A549 treated with GW870086 at 1 μM for 4 hours (cell line): ENCODE data around the gene SLC15A3. TPM values are rescaled to one million over a fixed set of nuclear protein-coding genes. Genes with fewer than 3 reads are reported as not detected.

Experiments used
- total RNA-seq: library from RNA; stranded (reverse); fragments of 200-300 nt; extraction: Qiagen RNA extraction; gene quantifications from 5 replicates; pipeline ENCODE4 v1.2.3, GENCODE V29; 2022; ENCODE audit warnings: low read depth

Gene SLC15A3
- not detected in 5 replicates for total RNA-seq

GRCh38 chr11:60951904-60952741 lies at the start of gene SLC15A3:
Gene SLC15A3 (minus strand): TSS chr11:60952176. CDS start chr11:60951551, 625 bp downstream.

GRCh38 chr11:60971520-60971919 lies 19.5 kb upstream of the SLC15A3 start, which contains the start of gene CD6:
Gene CD6 (plus strand): TSS chr11:60971680. CDS start chr11:60971866, 186 bp downstream.

GRCh38 chr11:60924110-60924905 lies 27.7 kb downstream of the SLC15A3 start, which contains the start of gene TMEM132A:
Gene TMEM132A (plus strand): TSS chr11:60924460. CDS start chr11:60924634, 174 bp downstream.

GRCh38 chr11:60913793-60914632 lies 38.0 kb downstream of the SLC15A3 start, which contains the start of gene TMEM109:
Gene TMEM109 (plus strand): TSS chr11:60914158. CDS start chr11:60919694, 5,536 bp downstream.

GRCh38 chr11:60906132-60906972 lies 45.6 kb downstream of the SLC15A3 start, which contains the start of gene PRPF19:
Gene PRPF19 (minus strand): TSS chr11:60906585. CDS start chr11:60906382, 203 bp downstream.

Other genes with a start within 250 kb of the SLC15A3 start
- gene MS4A18, start 227.5 kb downstream of the SLC15A3 start, total RNA-seq = not detected in 5 replicates
- not detected in 5 replicates for gene MS4A15, start 195.3 kb downstream of the SLC15A3 start, total RNA-seq
- not detected in 5 replicates for gene MS4A10, start 166.8 kb downstream of the SLC15A3 start, total RNA-seq
- 88.9 to 115 TPM (median 102 TPM) in 5 replicates for gene CCDC86, start 110.1 kb downstream of the SLC15A3 start, total RNA-seq
- gene PTGDR2, start 96.2 kb downstream of the SLC15A3 start, total RNA-seq = 0.09 to 0.15 TPM (median 0.12 TPM) in 4 of 5 replicates, not detected in the other
- gene ZP1, start 84.6 kb downstream of the SLC15A3 start, total RNA-seq = 0.13 to 0.32 TPM (median 0.29 TPM) in 3 of 5 replicates, not detected in the others
- gene PRPF19, start 45.6 kb downstream of the SLC15A3 start, total RNA-seq = 158 to 193 TPM (median 184 TPM) in 5 replicates
- 110 to 135 TPM (median 132 TPM) in 5 replicates for gene TMEM109, start 38.0 kb downstream of the SLC15A3 start, total RNA-seq
- gene TMEM132A, start 27.7 kb downstream of the SLC15A3 start, total RNA-seq = 89.9 to 141 TPM (median 135 TPM) in 5 replicates
- 0.06 to 0.11 TPM (median 0.10 TPM) in 3 of 5 replicates, not detected in the others for gene CD6, start 19.5 kb upstream of the SLC15A3 start, total RNA-seq
- not detected in 5 replicates for gene CD5, start 150.3 kb upstream of the SLC15A3 start, total RNA-seq
- gene VPS37C, start 209.2 kb upstream of the SLC15A3 start, total RNA-seq = 14.0 to 18.3 TPM (median 16.9 TPM) in 5 replicates